Measurements from ENCODE around the gene DIP2B.

- TF ChIP-seq, protein P1, sequence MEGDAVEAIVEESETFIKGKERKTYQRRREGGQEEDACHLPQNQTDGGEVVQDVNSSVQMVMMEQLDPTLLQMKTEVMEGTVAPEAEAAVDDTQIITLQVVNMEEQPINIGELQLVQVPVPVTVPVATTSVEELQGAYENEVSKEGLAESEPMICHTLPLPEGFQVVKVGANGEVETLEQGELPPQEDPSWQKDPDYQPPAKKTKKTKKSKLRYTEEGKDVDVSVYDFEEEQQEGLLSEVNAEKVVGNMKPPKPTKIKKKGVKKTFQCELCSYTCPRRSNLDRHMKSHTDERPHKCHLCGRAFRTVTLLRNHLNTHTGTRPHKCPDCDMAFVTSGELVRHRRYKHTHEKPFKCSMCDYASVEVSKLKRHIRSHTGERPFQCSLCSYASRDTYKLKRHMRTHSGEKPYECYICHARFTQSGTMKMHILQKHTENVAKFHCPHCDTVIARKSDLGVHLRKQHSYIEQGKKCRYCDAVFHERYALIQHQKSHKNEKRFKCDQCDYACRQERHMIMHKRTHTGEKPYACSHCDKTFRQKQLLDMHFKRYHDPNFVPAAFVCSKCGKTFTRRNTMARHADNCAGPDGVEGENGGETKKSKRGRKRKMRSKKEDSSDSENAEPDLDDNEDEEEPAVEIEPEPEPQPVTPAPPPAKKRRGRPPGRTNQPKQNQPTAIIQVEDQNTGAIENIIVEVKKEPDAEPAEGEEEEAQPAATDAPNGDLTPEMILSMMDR (IDR thresholded peaks at IDR 0.05), result no peak
- no peak for TF ChIP-seq POLR2A (IDR thresholded peaks at IDR 0.05)
These were observed 85.1 kb downstream of the DIP2B start for GRCh38 chr12:50589650-50590435.

Data from upper lobe of left lung (tissue), 4 donors.